Colonic mucosa (tissue), 4 donors: ENCODE results near the gene GPHN. TPM values are rescaled to one million over a fixed set of nuclear protein-coding genes. Genes with fewer than 3 reads are reported as not detected.

Experiments
- DNase-seq: peaks from one replicate; pipeline ENCODE4 v3.0.0-alpha.2; 2020
- H3K27ac ChIP-seq: fragments of 200-600 bp; one replicate; pipeline ENCODE4 v1.8.0; 2021
- H3K27me3 ChIP-seq: fragments of 200-600 bp; one replicate; pipeline ENCODE4 v1.8.0; 2021
- H3K36me3 ChIP-seq: fragments of 200-600 bp; one replicate; pipeline ENCODE4 v1.8.0; 2021
- H3K4me1 ChIP-seq: fragments of 200-600 bp; one replicate; pipeline ENCODE4 v1.8.0; 2021; ENCODE audit warnings: mild to moderate bottlenecking
- H3K4me3 ChIP-seq: fragments of 200-600 bp; one replicate; pipeline ENCODE4 v1.8.0; 2021
- H3K9ac ChIP-seq, 2 donors: one replicate each; pipeline ENCODE4 v1.7.0; 2013; ENCODE audit warnings: control low read depth in 2 of 2, low read depth in 2 of 2, low read length in 2 of 2
- H3K9me3 ChIP-seq: fragments of 200-600 bp; one replicate; pipeline ENCODE4 v1.8.0; 2021
- CTCF ChIP-seq: fragments of 200-600 bp; IDR thresholded peaks from one replicate; pipeline ENCODE4 v1.8.0; 2022; ENCODE audit warnings: antibody characterized with exemption, mild to moderate bottlenecking
- intact Hi-C: fragments of 100-400 bp; cut with DNase I; formaldehyde crosslinking; loops from one replicate; pipeline ENCODE4 v1.14.1; 2022
- total RNA-seq, 2 donors: library from RNA; stranded (reverse); fragmentation: NEBNext Ultra II Directional in 1 of 2; extraction: Animal tissue kit (Norgen Biotek cat#: 25700) in 1 of 2; gene quantifications; one replicate each; pipeline ENCODE4 v1.2.1, GENCODE V29; 2021
- donor health status: healthy.
- donor health status: DM: no; HTN: no; CAD: no.
- donor health status: DM: no; HTN: no; CAD: no.

Gene GPHN
- total RNA-seq, 2 donors from 2014 or later: 32.0 to 45.2 TPM

GRCh38 chr14:67172520-67172919, 664.6 kb downstream of the GPHN start:
- H3K9me3 ChIP-seq: no peaks in the 10 kb centered on the region
- no peak overlapping the region for H3K4me3 ChIP-seq
- no peaks in the 10 kb centered on the region for H3K36me3 ChIP-seq
- no peak for TF ChIP-seq CTCF
- DNase-seq: no peak
- H3K4me1 ChIP-seq: no peaks in the 10 kb centered on the region
- intact Hi-C loops: no loop called here
- H3K27ac ChIP-seq: no peak overlapping the region
- H3K27me3 ChIP-seq: no peaks in the 10 kb centered on the region
- H3K9ac ChIP-seq: no peak overlapping the region

- H3K36me3 ChIP-seq: no peaks in the 10 kb centered on the region
- H3K27ac ChIP-seq: no peak overlapping the region
- H3K4me1 ChIP-seq: no peaks in the 10 kb centered on the region
- H3K9ac ChIP-seq: no peak overlapping the region
- TF ChIP-seq CTCF: no peak
- H3K4me3 ChIP-seq: no peak overlapping the region
- H3K9me3 ChIP-seq: no peaks in the 10 kb centered on the region
- no peak for DNase-seq
- H3K27me3 ChIP-seq: no peaks in the 10 kb centered on the region
- intact Hi-C loops: no loop called here
Observed at GRCh38 chr14:67173719-67174118, 665.8 kb downstream of the GPHN start.

GRCh38 chr14:67186172-67186768, 678.3 kb downstream of the GPHN start:
- no peaks in the 10 kb centered on the region for H3K27me3 ChIP-seq
- intact Hi-C loops: no loop called here
- DNase-seq: no peak
- no peak for TF ChIP-seq CTCF
- H3K9ac ChIP-seq: no peak overlapping the region
- H3K27ac ChIP-seq: no peak overlapping the region
- H3K9me3 ChIP-seq: no peaks in the 10 kb centered on the region
- no peaks in the 10 kb centered on the region for H3K36me3 ChIP-seq
- H3K4me3 ChIP-seq: no peak overlapping the region
- H3K4me1 ChIP-seq: no peaks in the 10 kb centered on the region

GRCh38 chr14:67186789-67187584, 679.0 kb downstream of the GPHN start:
- H3K9ac ChIP-seq: no peak overlapping the region
- no peaks in the 10 kb centered on the region for H3K36me3 ChIP-seq
- H3K27ac ChIP-seq: no peak overlapping the region
- TF ChIP-seq CTCF: no peak
- no peaks in the 10 kb centered on the region for H3K27me3 ChIP-seq
- H3K9me3 ChIP-seq: no peaks in the 10 kb centered on the region
- intact Hi-C loops: no loop called here
- H3K4me1 ChIP-seq: no peaks in the 10 kb centered on the region
- H3K4me3 ChIP-seq: no peak overlapping the region
- DNase-seq: no peak

GRCh38 chr14:67187826-67188225, 679.9 kb downstream of the GPHN start:
- H3K4me1 ChIP-seq: no peaks in the 10 kb centered on the region
- DNase-seq: no peak

More at GRCh38 chr14:67187826-67188225, 679.9 kb downstream of the GPHN start:
- Histone ChIP-seq H3K27me3 (no peaks in the 10 kb centered on the region), H3K27ac (no peak overlapping the region), H3K4me3 (no peak overlapping the region), H3K36me3 (no peaks in the 10 kb centered on the region), H3K9me3 (no peaks in the 10 kb centered on the region), H3K9ac (no peak overlapping the region)
- intact Hi-C loops: no loop called here
- TF ChIP-seq CTCF: no peak
